Ovary (tissue), 10 donors: ENCODE data around the gene DYNC1I2. TPM values are rescaled to one million over a fixed set of nuclear protein-coding genes. Genes with fewer than 3 reads are reported as not detected.

ENCODE experiments used
- DNase-seq, 5 donors: peaks; one replicate each; pipeline ENCODE4 v3.0.0-alpha.2; 2019 to 2020
- H3K27ac ChIP-seq, 2 donors: fragments of 200-600 bp; one replicate each; pipeline versions ENCODE4 v1.5.1 to v1.8.0; 2019 to 2022
- H3K27me3 ChIP-seq: fragments of 200-600 bp; one replicate; pipeline ENCODE4 v1.8.0; 2022
- H3K36me3 ChIP-seq: fragments of 200-600 bp; sonication (generic); one replicate; pipeline ENCODE4 v1.5.1; 2019
- H3K4me1 ChIP-seq: one replicate; pipeline ENCODE4 v1.8.1; 2013; ENCODE audit warnings: mild to moderate bottlenecking, moderate library complexity; ENCODE audit not compliant: insufficient read depth
- H3K4me3 ChIP-seq: fragments of 200-600 bp; sonication (generic); one replicate; pipeline ENCODE4 v1.5.1; 2017
- H3K9me3 ChIP-seq, 2 donors: fragments of 200-600 bp in 1 of 2; sonication (generic) in 1 of 2; one replicate each; pipeline versions ENCODE4 v1.5.1 to v1.8.1; 2013 to 2019; ENCODE audit warnings: mild to moderate bottlenecking in 1 of 2, moderate library complexity in 1 of 2
- CTCF ChIP-seq, 3 donors: fragments of 450-650 bp in 2 of 3; fragments of 200-600 bp in 1 of 3; IDR thresholded peaks; one replicate each; pipeline versions ENCODE4 v1.5.1 to v1.8.0; 2016 to 2022; ENCODE audit warnings: antibody characterized with exemption in 3 of 3, mild to moderate bottlenecking in 1 of 3
- EP300 ChIP-seq: sonication (generic); formaldehyde crosslinking; IDR thresholded peaks from one replicate; pipeline ENCODE4 v1.6.1; 2017; ENCODE audit warnings: antibody characterized with exemption
- POLR2A ChIP-seq: fragments of 450-650 bp; IDR thresholded peaks from one replicate; pipeline ENCODE4 v1.6.1; 2017; ENCODE audit warnings: antibody characterized with exemption, mild to moderate bottlenecking, moderate library complexity
- WGBS, 3 donors: extraction: QIAGEN DNeasy Blood & Tissue Kit in 1 of 3; methylation state at CpG; one replicate each; pipeline versions ENCODE4 v1.1.5 to v1.1.7; 2013 to 2017; 5-methylcytosine and 5-hydroxymethylcytosine counted together
- intact Hi-C, 4 donors: fragments of 100-400 bp; cut with DNase I; formaldehyde crosslinking; loops; one replicate each; pipeline versions ENCODE4 v1.11.0 to v1.15.1; 2022 to 2023
- long read RNA-seq, 3 donors: library from polyadenylated mRNA in 2 of 3; unstranded in 2 of 3; transcript quantifications; one replicate each; pipeline ENCODE4 v2.0.0 and lab custom pipeline, GENCODE V29; 2021 to 2026
- polyA plus RNA-seq, 2 donors: library from polyadenylated mRNA; stranded (reverse); fragments of 200-250 nt in 1 of 2; fragments of 350-450 nt in 1 of 2; fragmentation: Illumina TruSeq in 1 of 2; extraction: RNeasy Lipid Tissue Mini Kit (QIAGEN cat#74804) in 1 of 2; gene quantifications; one replicate each; pipeline ENCODE4 v1.2.3, GENCODE V29; 2013 to 2014
- total RNA-seq, 7 donors: library from RNA; depleted of rRNA in 2 of 7; stranded (reverse); fragments of >200 nt in 2 of 7; fragmentation: NEBNext Ultra II Directional in 3 of 7; extraction: Animal tissue kit (Norgen Biotek cat#: 25700) in 3 of 7; gene quantifications; one replicate each; pipeline versions ENCODE4 v1.1.0 to v1.2.4, GENCODE V29; 2016 to 2023
- donor health status: DM: no; HTN: no; CAD: no; lungs with moderate emphysema.
- donor health status: DM: no; HTN: no; CAD: no.
- donor health status: Bipolar disorder and iron deficiency.
- donor health status: DM: yes; HTN: yes; CAD: no.
- donor health status: DM: no; HTN: no; CAD: no.
- donor health status: DM: yes; HTN: yes; CAD: no.

The DYNC1I2 gene
- total RNA-seq (10 to 100 TPM; 69.9 to 91.6 (median 81.4) TPM), polyA plus RNA-seq (100 to 1,000 TPM in 1 of 2 donors, 10 to 100 TPM in 1; 82.4 to 118 TPM)
- long read RNA-seq, donor 1, transcript DYNC1I2-203 (16 exons, 2,572 nt): major isoform, 31 of 100 reads
- long read RNA-seq, donor 1, transcript DYNC1I2-201 (16 exons, 2,589 nt): minor isoform, 14 of 100 reads
- long read RNA-seq, donor 1, partial matches to known transcripts: 41 of 100 reads
- long read RNA-seq, donor 1, other reads (novel, unspliced or antisense): 12 of 100 reads
- long read RNA-seq, donor 2, transcript DYNC1I2-221 (3 exons, 581 nt): minor isoform, 6 of 102 reads
- long read RNA-seq, donor 2, transcript DYNC1I2-201 (16 exons, 2,589 nt): minor isoform, 8 of 102 reads
- long read RNA-seq, donor 2, transcript DYNC1I2-203 (16 exons, 2,572 nt): major isoform, 20 of 102 reads
- long read RNA-seq, donor 2, partial matches to known transcripts: 64 of 102 reads
- long read RNA-seq, donor 2, other reads (novel, unspliced or antisense): 0 of 102 reads
- long read RNA-seq, donor 3, transcript DYNC1I2-201 (16 exons, 2,589 nt): minor isoform, 18 of 132 reads
- long read RNA-seq, donor 3, transcript DYNC1I2-203 (16 exons, 2,572 nt): major isoform, 80 of 132 reads
- long read RNA-seq, donor 3, partial matches to known transcripts: 22 of 132 reads
- long read RNA-seq, donor 3, other reads (novel, unspliced or antisense): 9 of 132 reads

DNA sequence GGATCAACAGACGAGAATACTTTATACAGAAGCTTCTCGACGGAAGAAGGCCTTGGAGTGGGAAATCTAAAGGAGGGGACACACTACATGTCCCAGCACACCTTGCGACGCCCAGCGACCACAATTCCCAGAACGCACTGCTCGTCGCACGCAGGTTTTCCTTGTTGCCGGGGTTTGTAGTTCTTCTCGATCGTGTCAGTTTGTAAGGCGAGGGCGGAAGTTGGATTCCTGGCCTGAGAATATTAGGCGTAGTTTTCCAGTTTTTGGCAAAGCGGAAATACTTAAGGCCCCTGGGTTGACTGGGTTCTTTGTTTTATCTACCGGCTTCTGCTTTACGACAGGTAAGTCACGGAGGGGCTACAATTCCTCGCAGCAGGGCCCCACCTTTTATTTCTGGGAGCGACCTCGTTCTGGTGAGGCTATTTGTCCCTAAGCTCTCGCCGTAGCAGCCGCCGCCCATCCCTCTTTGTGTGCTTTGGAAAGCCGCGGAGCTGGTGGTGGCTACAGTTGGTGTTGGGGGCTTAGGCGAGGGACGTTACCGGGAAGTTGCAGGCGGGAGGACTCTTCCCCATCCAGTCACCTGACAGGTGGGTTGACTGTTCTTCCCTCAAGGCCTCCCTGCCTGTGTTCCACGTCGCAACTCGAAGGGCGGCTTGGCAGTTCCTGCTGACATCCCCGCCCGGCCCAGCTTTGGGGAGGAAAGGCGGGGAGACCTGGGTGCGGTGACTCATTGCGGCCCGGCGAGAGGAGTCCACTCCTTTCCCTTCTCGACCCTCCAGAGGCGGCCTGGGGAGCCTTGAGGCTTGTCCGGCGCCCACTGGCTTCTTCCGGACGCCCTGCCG lies at the start of gene DYNC1I2:
Gene DYNC1I2, plus strand, starts transcription at position 183 of the 842 bp plus-strand sequence. CDS start 2,687 bp downstream, outside the sequence.
- Histone ChIP-seq H3K27ac (peak within 1 kb of the TSS; percentile 58 to 77), H3K27me3 (no peaks in the 10 kb centered on the region), H3K4me1 (peaks cover 1% of the 10 kb centered on the region), H3K9me3 (no peaks in the 10 kb centered on the region), H3K4me3 (peak within 1 kb of the TSS; percentile 74), H3K36me3 (no peaks in the 10 kb centered on the region)
- intact Hi-C loops: no loop called here
- TF ChIP-seq EP300 (no peak), CTCF (IDR thresholded peaks at IDR 0.05) (peak in 1 of 3 donors; percentile 2)
- peak; percentile 85 to 90 (median 87) for DNase-seq
- WGBS, 3 donors: 0 to 1% (median 0%) methylated on average over 50 to 51 of the region's 51 CpGs

DNA sequence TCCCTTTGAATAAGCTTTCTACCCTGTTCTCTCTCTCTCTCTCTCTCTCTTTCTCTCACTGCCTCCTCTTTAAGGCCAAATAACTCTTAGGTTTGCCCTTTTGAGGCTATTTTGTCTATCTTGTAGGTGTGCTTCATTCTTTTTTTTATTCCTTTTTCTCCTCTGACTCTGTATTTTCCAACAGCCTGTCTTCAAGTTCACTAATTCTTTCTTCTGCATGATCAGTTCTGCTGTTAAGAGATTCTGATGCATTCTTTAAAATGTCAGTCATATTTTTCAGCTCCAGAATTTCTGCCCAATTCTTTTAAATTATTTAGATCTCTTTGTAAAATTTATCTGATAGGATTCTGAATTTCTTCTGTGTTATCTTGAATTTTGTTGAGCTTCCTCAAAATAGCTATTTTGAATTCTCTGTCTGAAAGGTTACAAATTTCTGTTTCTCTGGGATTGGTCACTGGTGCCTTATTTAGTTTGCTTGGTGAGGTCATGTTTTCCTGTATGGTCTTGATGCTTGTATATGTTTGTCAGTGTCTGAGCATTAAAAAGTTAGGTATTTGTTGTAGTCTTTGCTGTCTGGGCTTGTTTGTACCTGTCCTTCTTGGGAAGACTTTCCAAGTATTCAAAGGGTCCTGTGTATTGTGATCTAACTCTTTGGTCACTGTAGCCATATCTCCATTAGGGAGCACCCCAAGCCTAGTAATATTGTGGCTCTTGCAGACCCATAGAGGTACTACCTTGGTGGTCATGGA lies 35.4 kb upstream of the DYNC1I2 start:
- no peak overlapping the region for H3K4me3 ChIP-seq
- no peak overlapping the region for H3K27ac ChIP-seq
- H3K27me3 ChIP-seq: no peaks in the 10 kb centered on the region
- no peak for DNase-seq
- no peaks in the 10 kb centered on the region for H3K36me3 ChIP-seq
- TF ChIP-seq EP300: no peak
- intact Hi-C loops: no loop called here
- no peaks in the 10 kb centered on the region for H3K4me1 ChIP-seq
- H3K9me3 ChIP-seq: no peaks in the 10 kb centered on the region

- no peaks in the 10 kb centered on the region for H3K36me3 ChIP-seq
- no peaks in the 10 kb centered on the region for H3K4me1 ChIP-seq
- H3K27ac ChIP-seq: no peak overlapping the region
- no peak for DNase-seq
- TF ChIP-seq EP300 (no peak), CTCF (IDR thresholded peaks at IDR 0.05) (no peak), POLR2A (no peak)
- no peaks in the 10 kb centered on the region for H3K27me3 ChIP-seq
- H3K4me3 ChIP-seq: no peak overlapping the region
- H3K9me3 ChIP-seq: no peaks in the 10 kb centered on the region
- intact Hi-C loops: no loop called here
Observed at GRCh38 chr2:171652416-171652785, 34.9 kb upstream of the DYNC1I2 start.

GRCh38 chr2:171655586-171655985 lies 31.7 kb upstream of the DYNC1I2 start:
- no peaks in the 10 kb centered on the region for H3K9me3 ChIP-seq
- no peaks in the 10 kb centered on the region for H3K4me1 ChIP-seq
- TF ChIP-seq POLR2A (no peak), CTCF (IDR thresholded peaks at IDR 0.05) (no peak), EP300 (no peak)
- intact Hi-C loops: no loop called here
- no peaks in the 10 kb centered on the region for H3K36me3 ChIP-seq
- no peak for DNase-seq
- H3K27ac ChIP-seq: no peak overlapping the region
- 66 to 88% (median 82%) methylated on average over 1 of the region's 1 CpG for WGBS, 3 donors
- no peaks in the 10 kb centered on the region for H3K27me3 ChIP-seq
- no peak overlapping the region for H3K4me3 ChIP-seq
